Neural progenitor cell (in vitro differentiated cells): Measurements from ENCODE around the gene S100B. TPM values are rescaled to one million over a fixed set of nuclear protein-coding genes. Genes with fewer than 3 reads are reported as not detected.
A peak's percentile ranks its signal among the peaks of the same experiment; 100 is the strongest.

ENCODE experiments used
- DNase-seq: peaks from one replicate; pipeline ENCODE4 v3.0.0-alpha.2; 2016; ENCODE audit warnings: low spot score
- H2AFZ ChIP-seq: fragments of 200-600 bp; sonication (generic); replicated peaks from 2 replicates; pipeline ENCODE4 v1.6.1; 2016; ENCODE audit warnings: antibody characterized with exemption
- H3F3A ChIP-seq: fragments of 200-600 bp; sonication (generic); 2 replicates; pipeline ENCODE4 v1.6.1; 2016; ENCODE audit warnings: antibody characterized with exemption, low read depth
- H3K27ac ChIP-seq: fragments of 200-600 bp; sonication (generic); 2 replicates; pipeline ENCODE4 v1.5.1; 2016; ENCODE audit warnings: mild to moderate bottlenecking
- H3K27me3 ChIP-seq: fragments of 200-600 bp; sonication (generic); 2 replicates; pipeline ENCODE4 v1.6.1; 2016; ENCODE audit warnings: mild to moderate bottlenecking, moderate library complexity
- H3K36me3 ChIP-seq: fragments of 200-600 bp; sonication (generic); 2 replicates; pipeline ENCODE4 v1.5.1; 2016
- H3K4me1 ChIP-seq: fragments of 200-600 bp; sonication (generic); 2 replicates; pipeline ENCODE4 v1.6.1; 2016; ENCODE audit warnings: mixed run types
- H3K4me2 ChIP-seq: fragments of 200-600 bp; sonication (generic); 2 replicates; pipeline ENCODE4 v1.6.1; 2016
- H3K4me3 ChIP-seq: fragments of 200-600 bp; sonication (generic); 2 replicates; pipeline ENCODE4 v1.5.1; 2016
- H3K79me2 ChIP-seq: fragments of 200-600 bp; sonication (generic); 2 replicates; pipeline ENCODE4 v1.6.1; 2016; ENCODE audit warnings: low read depth
- H3K9ac ChIP-seq: fragments of 200-600 bp; sonication (generic); 2 replicates; pipeline ENCODE4 v1.6.1; 2016
- H3K9me3 ChIP-seq: fragments of 200-600 bp; sonication (generic); 2 replicates; pipeline ENCODE4 v1.5.1; 2016; ENCODE audit warnings: low read depth
- H4K20me1 ChIP-seq: fragments of 200-600 bp; sonication (generic); 2 replicates; pipeline ENCODE4 v1.6.1; 2016; ENCODE audit warnings: low read depth
- H3K27ac Mint-ChIP-seq: 3 replicates; pipeline ENCODE4 v1.8.0; 2021; ENCODE audit warnings: mixed read lengths
- H3K27me3 Mint-ChIP-seq: 2 replicates; pipeline ENCODE4 v1.8.0; 2022; ENCODE audit warnings: low read depth, mild to moderate bottlenecking, inconsistent platforms, moderate library complexity, mixed read lengths; ENCODE audit not compliant: insufficient read depth
- H3K36me3 Mint-ChIP-seq: 3 replicates; pipeline ENCODE4 v1.8.0; 2021; ENCODE audit warnings: mixed read lengths
- H3K4me1 Mint-ChIP-seq: 3 replicates; pipeline ENCODE4 v1.8.0; 2021; ENCODE audit warnings: mixed read lengths
- H3K4me3 Mint-ChIP-seq: 3 replicates; pipeline ENCODE4 v1.8.0; 2021; ENCODE audit warnings: mild to moderate bottlenecking, moderate library complexity, mixed read lengths
- H3K9me3 Mint-ChIP-seq: 3 replicates; pipeline ENCODE4 v1.8.0; 2020; ENCODE audit warnings: mixed read lengths
- CTCF ChIP-seq: fragments of 200-600 bp; sonication (generic); IDR thresholded peaks from 2 replicates; pipeline ENCODE4 v1.5.1; 2017; ENCODE audit warnings: antibody characterized with exemption, mild to moderate bottlenecking
- EZH2 ChIP-seq: fragments of 200-600 bp; sonication (generic); IDR thresholded peaks from 2 replicates; pipeline ENCODE4 v1.6.1; 2017; ENCODE audit warnings: antibody characterized with exemption, mild to moderate bottlenecking, moderate library complexity
- EZH2phosphoT487 ChIP-seq: fragments of 200-600 bp; sonication (generic); IDR thresholded peaks from 2 replicates; pipeline ENCODE4 v1.6.1; 2017; ENCODE audit warnings: antibody characterized with exemption
- total RNA-seq: library from RNA; depleted of rRNA; stranded (reverse); fragments of >200 nt; gene quantifications from 2 replicates; pipeline ENCODE4 v1.2.3, GENCODE V29; 2015; ENCODE audit warnings: low replicate concordance

S100B gene
- total RNA-seq, 1 donor from 2014 or later = 0.60 TPM

GRCh38 chr21:46636181-46636512 is 31.3 kb upstream of the S100B start:
- no peaks in the 10 kb centered on the region for H3K27me3 ChIP-seq
- peak overlapping the region; percentile 86 for H2AFZ ChIP-seq
- Mint-ChIP-seq H3K4me3 (peak overlapping the region; percentile 93), H3K27me3 (no peaks in the 10 kb centered on the region), H3K27ac (peak overlapping the region; percentile 22), H3K9me3 (no peaks in the 10 kb centered on the region), H3K36me3 (peaks cover 19% of the 10 kb centered on the region), H3K4me1 (peaks cover 40% of the 10 kb centered on the region)
- H4K20me1 ChIP-seq = peaks cover 20% of the 10 kb centered on the region
- peak overlapping the region; percentile 89 for H3K4me2 ChIP-seq
- H3K4me3 ChIP-seq = peak overlapping the region; percentile 84
- H3K4me1 ChIP-seq = peaks cover 12% of the 10 kb centered on the region
- no peak for DNase-seq
- peak overlapping the region; percentile 22 for H3K9ac ChIP-seq
- H3K79me2 ChIP-seq = peaks cover 42% of the 10 kb centered on the region
- no peak for TF ChIP-seq EZH2
- TF ChIP-seq CTCF = no peak
- no peak for TF ChIP-seq EZH2phosphoT487
- H3K9me3 ChIP-seq = no peaks in the 10 kb centered on the region
- H3K27ac ChIP-seq = no peak overlapping the region
- peaks cover 17% of the 10 kb centered on the region for H3F3A ChIP-seq
- peaks cover 10% of the 10 kb centered on the region for H3K36me3 ChIP-seq

- TF ChIP-seq CTCF = no peak
- TF ChIP-seq EZH2phosphoT487 = no peak
- TF ChIP-seq EZH2 = no peak
- peaks cover 20% of the 10 kb centered on the region for H4K20me1 ChIP-seq
- H2AFZ ChIP-seq = peak within 1 kb of the TSS; percentile 86
- peak within 1 kb of the TSS; percentile 90 for H3K27ac ChIP-seq
- H3K9ac ChIP-seq = peak within 1 kb of the TSS; percentile 65
- H3K4me3 ChIP-seq = peak within 1 kb of the TSS; percentile 84
- Mint-ChIP-seq H3K4me3 (peak within 1 kb of the TSS; percentile 93), H3K4me1 (peaks cover 40% of the 10 kb centered on the region), H3K27me3 (no peaks in the 10 kb centered on the region), H3K36me3 (peaks cover 15% of the 10 kb centered on the region), H3K9me3 (no peaks in the 10 kb centered on the region), H3K27ac (peak within 1 kb of the TSS; percentile 94)
- no peaks in the 10 kb centered on the region for H3K9me3 ChIP-seq
- DNase-seq = peak; percentile 99
- peak within 1 kb of the TSS; percentile 89 for H3K4me2 ChIP-seq
- H3K4me1 ChIP-seq = peaks cover 12% of the 10 kb centered on the region
- peaks cover 10% of the 10 kb centered on the region for H3K36me3 ChIP-seq
- H3K27me3 ChIP-seq = no peaks in the 10 kb centered on the region
- H3F3A ChIP-seq = peaks cover 17% of the 10 kb centered on the region
- H3K79me2 ChIP-seq = peaks cover 42% of the 10 kb centered on the region
These were observed 30.7 kb upstream of the S100B start, which contains the start of gene PRMT2 for GRCh38 chr21:46635324-46636180. TSS of gene PRMT2 (plus strand) at chr21:46635674. CDS start at chr21:46636952, 1,278 bp downstream.

- H3K36me3 ChIP-seq = peaks cover 7% of the 10 kb centered on the region
- DNase-seq = peak; percentile 86
- H3K27me3 ChIP-seq = no peaks in the 10 kb centered on the region
- peaks cover 17% of the 10 kb centered on the region for H3F3A ChIP-seq
- Mint-ChIP-seq H3K27ac (peak overlapping the region; percentile 94), H3K4me1 (peaks cover 40% of the 10 kb centered on the region), H3K9me3 (no peaks in the 10 kb centered on the region), H3K27me3 (no peaks in the 10 kb centered on the region), H3K4me3 (peak overlapping the region; percentile 93), H3K36me3 (peaks cover 11% of the 10 kb centered on the region)
- TF ChIP-seq EZH2 = no peak
- peak; percentile 31 for TF ChIP-seq CTCF
- H3K9ac ChIP-seq = peak overlapping the region; percentile 65
- H2AFZ ChIP-seq = peak overlapping the region; percentile 79
- peaks cover 39% of the 10 kb centered on the region for H3K79me2 ChIP-seq
- peak overlapping the region; percentile 90 for H3K27ac ChIP-seq
- peak overlapping the region; percentile 78 for H3K4me2 ChIP-seq
- peak overlapping the region; percentile 84 for H3K4me3 ChIP-seq
- peaks cover 20% of the 10 kb centered on the region for H4K20me1 ChIP-seq
- H3K9me3 ChIP-seq = no peaks in the 10 kb centered on the region
- H3K4me1 ChIP-seq = peaks cover 12% of the 10 kb centered on the region
These were observed 30.1 kb upstream of the S100B start for GRCh38 chr21:46634966-46635323.
